T-helper 22 cell (primary cell): ENCODE results near the gene WDR45B.

ENCODE experiments used
- DNase-seq: peaks from one replicate; pipeline ENCODE4 v3.0.0-alpha.2; 2020; ENCODE audit warnings: low read depth

WDR45B gene

GRCh38 chr17:82629748-82630147 is 18.5 kb downstream of the WDR45B start:
- no peak for DNase-seq

- no peak for DNase-seq
Observed at GRCh38 chr17:82627405-82627804, 20.8 kb downstream of the WDR45B start.

- DNase-seq: no peak
Observed at GRCh38 chr17:82623707-82624106, 24.5 kb downstream of the WDR45B start.

- no peak for DNase-seq
Observed at GRCh38 chr17:82619641-82620040, 28.6 kb downstream of the WDR45B start.

GRCh38 chr17:82619211-82619610 is 29.0 kb downstream of the WDR45B start:
- DNase-seq: no peak

GRCh38 chr17:82616021-82616711 is 32.1 kb downstream of the WDR45B start:
- DNase-seq: no peak

GRCh38 chr17:82615084-82616020 is 32.9 kb downstream of the WDR45B start:
- no peak for DNase-seq

- no peak for DNase-seq
Observed at GRCh38 chr17:82614095-82614631, 34.1 kb downstream of the WDR45B start.

GRCh38 chr17:82613283-82614094 is 34.8 kb downstream of the WDR45B start:
- no peak for DNase-seq

- no peak for DNase-seq
Observed at GRCh38 chr17:82611140-82612058, 36.8 kb downstream of the WDR45B start.

- DNase-seq: no peak
Observed at GRCh38 chr17:82609655-82610054, 38.6 kb downstream of the WDR45B start.

GRCh38 chr17:82608816-82609215 is 39.4 kb downstream of the WDR45B start:
- no peak for DNase-seq

GRCh38 chr17:82605939-82606600 is 42.2 kb downstream of the WDR45B start:
- no peak for DNase-seq

GRCh38 chr17:82604532-82604931 is 43.7 kb downstream of the WDR45B start:
- no peak for DNase-seq

- no peak for DNase-seq
Observed at GRCh38 chr17:82603981-82604448, 44.2 kb downstream of the WDR45B start.

- no peak for DNase-seq
Observed at GRCh38 chr17:82602986-82603710, 45.1 kb downstream of the WDR45B start.

- DNase-seq: no peak
Observed at GRCh38 chr17:82602487-82602886, 45.8 kb downstream of the WDR45B start.

- DNase-seq: no peak
Observed at GRCh38 chr17:82601447-82602000, 46.7 kb downstream of the WDR45B start.

- DNase-seq: no peak
Observed at GRCh38 chr17:82600731-82601446, 47.4 kb downstream of the WDR45B start.
